HEK293 (cell line): ENCODE measurements around the gene CCDC183.
A peak's percentile ranks its signal among the peaks of the same experiment; 100 is the strongest.

ENCODE experiments used
- CTCF ChIA-PET: fragments of 350-600 bp; formaldehyde crosslinking; extraction: SDS; loops from one replicate; lab custom pipeline; 2021; ENCODE audit warnings: antibody characterized with exemption; lab: Yijun Ruan, JAX
- POLR2A ChIA-PET: fragments of 300-600 bp; formaldehyde crosslinking; extraction: SDS; loops from one replicate; lab custom pipeline; 2020; ENCODE audit warnings: antibody characterized with exemption, inconsistent platforms; lab: Yijun Ruan, JAX
- H3K27ac ChIP-seq: fragments of 200-500 bp; sonication (Bioruptor generic); 2 replicates; pipeline ENCODE4 v1.5.1; 2014; ENCODE audit warnings: low read depth, low read length, control low read depth, inconsistent platforms; ENCODE audit errors: extremely low read depth
- H3K36me3 ChIP-seq, 2 experiments: fragments of 200-500 bp in 1 of 2; sonication (Bioruptor generic) in 1 of 2; 1 replicate in 1 of 2; 2 replicates in 1 of 2; pipeline ENCODE4 v1.5.1; 2014 to 2017; ENCODE audit warnings: inconsistent platforms in 2 of 2, low read length in 2 of 2; ENCODE audit not compliant: control insufficient read depth in 2 of 2, insufficient read depth in 1 of 2
- H3K4me1 ChIP-seq: fragments of 200-500 bp; sonication (Bioruptor generic); 2 replicates; pipeline ENCODE4 v1.5.1; 2014; ENCODE audit warnings: mild to moderate bottlenecking, low read length, inconsistent platforms; ENCODE audit not compliant: control insufficient read depth, insufficient read depth
- H3K4me3 ChIP-seq: 2 replicates; pipeline ENCODE4 v1.5.1; 2011; ENCODE audit warnings: low read depth, mild to moderate bottlenecking, control low read depth, low read length, moderate library complexity
- H3K9me3 ChIP-seq: fragments of 200-500 bp; sonication (Bioruptor generic); 2 replicates; pipeline ENCODE4 v1.5.1; 2014; ENCODE audit warnings: low read depth, low read length, inconsistent platforms; ENCODE audit not compliant: control insufficient read depth, insufficient read depth
- GFI1B ChIP-seq: fragments of 450-650 bp; formaldehyde crosslinking; IDR thresholded peaks from 2 replicates; pipeline ENCODE4 v1.5.1; 2016; ENCODE audit warnings: missing biosample characterization, missing genetic modification characterization
- KLF16 ChIP-seq: fragments of 450-650 bp; formaldehyde crosslinking; IDR thresholded peaks from 2 replicates; pipeline ENCODE4 v1.5.1; 2017; ENCODE audit warnings: missing biosample characterization, missing genetic modification characterization
- PRDM2 ChIP-seq: fragments of 450-650 bp; formaldehyde crosslinking; IDR thresholded peaks from 2 replicates; pipeline ENCODE4 v1.5.1; 2016; ENCODE audit warnings: missing biosample characterization, missing genetic modification characterization, borderline replicate concordance
- TRIM28 ChIP-seq: IDR thresholded peaks from 2 replicates; pipeline ENCODE4 v1.6.1; 2011; ENCODE audit warnings: low read length, control low read depth, borderline replicate concordance
- ZBTB20 ChIP-seq: fragments of 450-650 bp; formaldehyde crosslinking; IDR thresholded peaks from 2 replicates; pipeline ENCODE4 v1.5.1; 2016; ENCODE audit warnings: missing biosample characterization, missing genetic modification characterization
- ZNF10 ChIP-seq: fragments of 450-650 bp; formaldehyde crosslinking; IDR thresholded peaks from 2 replicates; pipeline ENCODE4 v1.5.1; 2017; ENCODE audit warnings: missing biosample characterization, missing genetic modification characterization
- ZNF169 ChIP-seq: fragments of 450-650 bp; formaldehyde crosslinking; IDR thresholded peaks from 2 replicates; pipeline ENCODE4 v1.5.1; 2016; ENCODE audit warnings: missing biosample characterization, missing genetic modification characterization
- ZNF280C ChIP-seq: fragments of 450-650 bp; formaldehyde crosslinking; IDR thresholded peaks from 2 replicates; pipeline ENCODE4 v1.5.1; 2016; ENCODE audit warnings: missing biosample characterization, missing genetic modification characterization
- ZNF280D ChIP-seq: fragments of 450-650 bp; formaldehyde crosslinking; IDR thresholded peaks from 2 replicates; pipeline ENCODE4 v1.5.1; 2016; ENCODE audit warnings: missing biosample characterization, missing genetic modification characterization
- ZNF292 ChIP-seq: fragments of 450-650 bp; formaldehyde crosslinking; IDR thresholded peaks from 2 replicates; pipeline ENCODE4 v1.5.1; 2016; ENCODE audit warnings: low read depth, missing biosample characterization, missing genetic modification characterization, borderline replicate concordance
- ZNF324 ChIP-seq: fragments of 450-650 bp; formaldehyde crosslinking; IDR thresholded peaks from 2 replicates; pipeline ENCODE4 v1.5.1; 2016; ENCODE audit warnings: missing biosample characterization, missing genetic modification characterization
- ZNF354C ChIP-seq: fragments of 450-650 bp; formaldehyde crosslinking; IDR thresholded peaks from 2 replicates; pipeline ENCODE4 v1.5.1; 2016; ENCODE audit warnings: missing biosample characterization, missing genetic modification characterization, low read depth, borderline replicate concordance
- ZNF391 ChIP-seq: fragments of 450-650 bp; formaldehyde crosslinking; IDR thresholded peaks from 2 replicates; pipeline ENCODE4 v1.5.1; 2016; ENCODE audit warnings: low read depth, missing biosample characterization, missing genetic modification characterization, borderline replicate concordance
- ZNF394 ChIP-seq: fragments of 450-650 bp; formaldehyde crosslinking; IDR thresholded peaks from 2 replicates; pipeline ENCODE4 v1.5.1; 2016; ENCODE audit warnings: missing biosample characterization, missing genetic modification characterization, mild to moderate bottlenecking, moderate library complexity, borderline replicate concordance
- ZNF514 ChIP-seq: fragments of 450-650 bp; formaldehyde crosslinking; IDR thresholded peaks from 2 replicates; pipeline ENCODE4 v1.5.1; 2016; ENCODE audit warnings: missing biosample characterization, missing genetic modification characterization
- ZNF610 ChIP-seq: fragments of 450-650 bp; formaldehyde crosslinking; IDR thresholded peaks from 2 replicates; pipeline ENCODE4 v1.5.1; 2016; ENCODE audit warnings: missing biosample characterization, missing genetic modification characterization, borderline replicate concordance
- ZNF670 ChIP-seq: fragments of 450-650 bp; formaldehyde crosslinking; IDR thresholded peaks from 2 replicates; pipeline ENCODE4 v1.5.1; 2016; ENCODE audit warnings: missing biosample characterization, missing genetic modification characterization, low read depth

CCDC183 gene

GRCh38 chr9:136773386-136774044 lies 22.6 kb upstream of the CCDC183 start (continued):
- TF ChIP-seq GFI1B (tag by site-specific recombination) (no peak), ZNF280D (tag by site-specific recombination) (peak; percentile 78; the same call in 1 of the 2 replicates), KLF16 (tag by site-specific recombination) (no peak), TRIM28 (peak; percentile 13; the same call in 1 of the 2 replicates), ZNF394 (peak; percentile 56; the same call in 1 of the 2 replicates)

GRCh38 chr9:136774416-136775045 lies 21.6 kb upstream of the CCDC183 start:
- no peak overlapping the region for H3K27ac ChIP-seq
- H3K36me3 ChIP-seq, result no peaks in the 10 kb centered on the region
- ChIA-PET POLR2A (interaction anchor here (0.8 kb wide), 1 partner anchor 48 kb away, joined by 3 read pairs; no protein-coding TSS in a partner anchor), CTCF (interaction anchor here (0.7 to 2.1 kb wide), 6 partner anchors 8 to 263 kb away, joined by 3 to 18 read pairs (median 8); no protein-coding TSS in a partner anchor)
- TF ChIP-seq ZNF391 (tag by site-specific recombination), result no peak
- no peak for TF ChIP-seq ZNF280C
- TF ChIP-seq ZNF169, result no peak
- TF ChIP-seq ZBTB20 (tag by site-specific recombination), result no peak
- TF ChIP-seq ZNF354C, result no peak
- TF ChIP-seq ZNF324, result no peak
- TF ChIP-seq ZNF514 (tag by site-specific recombination), result no peak
- TF ChIP-seq ZNF610 (tag by site-specific recombination), result no peak
- no peak overlapping the region for H3K4me3 ChIP-seq
- no peaks in the 10 kb centered on the region for H3K9me3 ChIP-seq
- no peaks in the 10 kb centered on the region for H3K4me1 ChIP-seq

- POLR2A ChIA-PET, result interaction anchor here (0.8 kb wide), 1 partner anchor 48 kb away, joined by 3 read pairs; no protein-coding TSS in a partner anchor
- Histone ChIP-seq H3K4me1 (no peaks in the 10 kb centered on the region), H3K4me3 (no peak overlapping the region), H3K9me3 (no peaks in the 10 kb centered on the region), H3K36me3 (no peaks in the 10 kb centered on the region), H3K27ac (no peak overlapping the region)
- CTCF ChIA-PET, result interaction anchor here (0.6 to 2.1 kb wide), 7 partner anchors 9 to 295 kb away, joined by 3 to 18 read pairs (median 7); no protein-coding TSS in a partner anchor
- TF ChIP-seq ZNF10 (tag by site-specific recombination) (no peak), ZNF292 (tag by site-specific recombination) (no peak), ZNF670 (tag by site-specific recombination) (no peak), PRDM2 (tag by site-specific recombination) (no peak), ZNF280C (no peak)
These were observed 20.9 kb upstream of the CCDC183 start for GRCh38 chr9:136775191-136775590.
